ENCODE results near the gene CCDC28B. TPM values are rescaled to one million over a fixed set of nuclear protein-coding genes. Genes with fewer than 3 reads are reported as not detected.

The CCDC28B gene
- polyA plus RNA-seq, 1 of the 3 experiments (the other 2 are of a cell fraction): 26.3 TPM

DNA sequence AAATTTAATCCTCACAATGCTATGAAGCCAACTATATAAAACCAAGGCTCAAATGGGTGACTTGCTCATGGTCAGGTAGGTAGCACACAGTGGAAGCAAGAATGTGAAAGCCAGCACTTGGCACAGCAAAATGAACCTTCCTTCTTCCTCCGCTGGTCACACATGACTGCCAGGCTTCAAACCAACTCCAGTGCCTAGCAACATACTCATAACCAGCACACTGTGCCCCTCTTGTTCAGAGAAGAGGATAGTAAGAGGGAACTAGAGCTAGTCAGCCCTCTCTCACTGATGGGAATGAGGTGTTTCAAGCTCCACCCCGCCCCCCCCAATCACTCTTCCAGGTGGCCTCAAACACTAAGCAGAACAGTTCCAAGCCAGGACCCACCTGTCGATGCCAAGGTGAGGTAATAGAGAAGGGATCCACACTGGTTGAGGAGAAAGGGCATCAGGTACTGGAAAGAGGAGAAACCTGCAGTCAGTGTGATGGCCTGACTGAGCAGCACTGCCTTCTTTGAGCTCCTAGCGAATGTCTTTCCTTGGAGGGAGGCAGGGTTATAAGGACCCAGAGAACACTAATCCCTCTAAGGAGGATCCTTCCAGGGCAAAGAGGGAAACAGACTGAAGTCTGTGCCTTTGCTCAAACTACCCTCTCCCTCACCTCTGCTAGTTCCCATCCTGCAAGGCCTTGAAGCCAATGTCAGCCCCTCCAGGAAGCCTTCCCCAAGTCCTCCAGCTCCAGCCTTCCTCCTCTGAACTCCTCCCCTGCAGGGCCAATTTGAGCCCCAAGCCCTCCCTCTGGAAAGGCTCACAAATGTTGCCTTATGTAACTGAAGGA is 20.6 kb downstream of the CCDC28B start:
- H3K27ac ChIP-seq (ENCODE audit: low read depth in 2 of 2, low read length in 1 of 2): peak overlapping the region; percentile 79 to 83; a peak in 2 of 4 replicates
- DNase-seq: no peak
- ChIA-PET CTCF (interaction anchor here (0.9 to 4.3 kb wide), 3 partner anchors 12 to 27 kb away, joined by 3 to 20 read pairs (median 8); no protein-coding TSS in a partner anchor), POLR2A (interaction anchor here (1.4 kb wide), 1 partner anchor 8 kb away, joined by 3 read pairs; no protein-coding TSS in a partner anchor)
- H4K20me1 ChIP-seq (ENCODE audit: insufficient read depth): no peaks in the 10 kb centered on the region
- H3K27me3 ChIP-seq (ENCODE audit: insufficient read depth): no peaks in the 10 kb centered on the region
- H3K9ac ChIP-seq: peak overlapping the region; percentile 99
- peak overlapping the region; percentile 90 for H3K4me2 ChIP-seq
- 78% methylated on average over 4 of the region's 4 CpGs for WGBS (ENCODE audit: low lambda C conversion rate)
- no peak overlapping the region for H2AFZ ChIP-seq (ENCODE audit: low read depth)
- peaks cover 3% of the 10 kb centered on the region for H3F3A ChIP-seq (replicated peaks; ENCODE audit: insufficient read depth)
- peaks cover 24% of the 10 kb centered on the region in 2 experiments for H3K36me3 ChIP-seq (replicated peaks in 1 of 2; ENCODE audit: control insufficient read depth in 1 of 2, insufficient read depth in 2 of 2, low read length in 1 of 2)
- H3K4me3 ChIP-seq (ENCODE audit: low read depth in 2 of 2, low read length in 1 of 2): peak overlapping the region; percentile 59 to 79
- peaks cover 66% of the 10 kb centered on the region for H3K79me2 ChIP-seq (ENCODE audit: insufficient read depth)
- TF ChIP-seq GATA2 (CRISPR knock-in tag; IDR thresholded peaks at IDR 0.05) (no peak), EZH2phosphoT487 (IDR thresholded peaks at IDR 0.05; ENCODE audit: borderline replicate concordance, low read depth) (no peak), MXI1 (IDR thresholded peaks at IDR 0.05; ENCODE audit: low read depth, low read length) (no peak), CHD2 (IDR thresholded peaks at IDR 0.05; ENCODE audit: low read length, partially characterized antibody) (no peak), YY1 (IDR thresholded peaks at IDR 0.05; ENCODE audit: low read depth) (no peak), RXRA (IDR thresholded peaks at IDR 0.05; ENCODE audit: borderline replicate concordance, low read depth) (no peak), NFIC (IDR thresholded peaks at IDR 0.05; ENCODE audit: borderline replicate concordance) (no peak), RAD21 (IDR thresholded peaks at IDR 0.05; ENCODE audit: low read length) (no peak), FOXJ3 (CRISPR knock-in tag; IDR thresholded peaks at IDR 0.05) (no peak), TEAD4 (IDR thresholded peaks at IDR 0.05; ENCODE audit: borderline replicate concordance, insufficient read depth) (no peak), NRF1 (IDR thresholded peaks at IDR 0.05; ENCODE audit: low read depth, low read length) (no peak), TCF12 (IDR thresholded peaks at IDR 0.05) (no peak), POLR2AphosphoS5 (IDR thresholded peaks at IDR 0.05; ENCODE audit: low read depth, low read length) (no peak)
- TF ChIP-seq, protein P1, sequence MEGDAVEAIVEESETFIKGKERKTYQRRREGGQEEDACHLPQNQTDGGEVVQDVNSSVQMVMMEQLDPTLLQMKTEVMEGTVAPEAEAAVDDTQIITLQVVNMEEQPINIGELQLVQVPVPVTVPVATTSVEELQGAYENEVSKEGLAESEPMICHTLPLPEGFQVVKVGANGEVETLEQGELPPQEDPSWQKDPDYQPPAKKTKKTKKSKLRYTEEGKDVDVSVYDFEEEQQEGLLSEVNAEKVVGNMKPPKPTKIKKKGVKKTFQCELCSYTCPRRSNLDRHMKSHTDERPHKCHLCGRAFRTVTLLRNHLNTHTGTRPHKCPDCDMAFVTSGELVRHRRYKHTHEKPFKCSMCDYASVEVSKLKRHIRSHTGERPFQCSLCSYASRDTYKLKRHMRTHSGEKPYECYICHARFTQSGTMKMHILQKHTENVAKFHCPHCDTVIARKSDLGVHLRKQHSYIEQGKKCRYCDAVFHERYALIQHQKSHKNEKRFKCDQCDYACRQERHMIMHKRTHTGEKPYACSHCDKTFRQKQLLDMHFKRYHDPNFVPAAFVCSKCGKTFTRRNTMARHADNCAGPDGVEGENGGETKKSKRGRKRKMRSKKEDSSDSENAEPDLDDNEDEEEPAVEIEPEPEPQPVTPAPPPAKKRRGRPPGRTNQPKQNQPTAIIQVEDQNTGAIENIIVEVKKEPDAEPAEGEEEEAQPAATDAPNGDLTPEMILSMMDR (IDR thresholded peaks at IDR 0.05): no peak
- TF ChIP-seq, protein P2, sequence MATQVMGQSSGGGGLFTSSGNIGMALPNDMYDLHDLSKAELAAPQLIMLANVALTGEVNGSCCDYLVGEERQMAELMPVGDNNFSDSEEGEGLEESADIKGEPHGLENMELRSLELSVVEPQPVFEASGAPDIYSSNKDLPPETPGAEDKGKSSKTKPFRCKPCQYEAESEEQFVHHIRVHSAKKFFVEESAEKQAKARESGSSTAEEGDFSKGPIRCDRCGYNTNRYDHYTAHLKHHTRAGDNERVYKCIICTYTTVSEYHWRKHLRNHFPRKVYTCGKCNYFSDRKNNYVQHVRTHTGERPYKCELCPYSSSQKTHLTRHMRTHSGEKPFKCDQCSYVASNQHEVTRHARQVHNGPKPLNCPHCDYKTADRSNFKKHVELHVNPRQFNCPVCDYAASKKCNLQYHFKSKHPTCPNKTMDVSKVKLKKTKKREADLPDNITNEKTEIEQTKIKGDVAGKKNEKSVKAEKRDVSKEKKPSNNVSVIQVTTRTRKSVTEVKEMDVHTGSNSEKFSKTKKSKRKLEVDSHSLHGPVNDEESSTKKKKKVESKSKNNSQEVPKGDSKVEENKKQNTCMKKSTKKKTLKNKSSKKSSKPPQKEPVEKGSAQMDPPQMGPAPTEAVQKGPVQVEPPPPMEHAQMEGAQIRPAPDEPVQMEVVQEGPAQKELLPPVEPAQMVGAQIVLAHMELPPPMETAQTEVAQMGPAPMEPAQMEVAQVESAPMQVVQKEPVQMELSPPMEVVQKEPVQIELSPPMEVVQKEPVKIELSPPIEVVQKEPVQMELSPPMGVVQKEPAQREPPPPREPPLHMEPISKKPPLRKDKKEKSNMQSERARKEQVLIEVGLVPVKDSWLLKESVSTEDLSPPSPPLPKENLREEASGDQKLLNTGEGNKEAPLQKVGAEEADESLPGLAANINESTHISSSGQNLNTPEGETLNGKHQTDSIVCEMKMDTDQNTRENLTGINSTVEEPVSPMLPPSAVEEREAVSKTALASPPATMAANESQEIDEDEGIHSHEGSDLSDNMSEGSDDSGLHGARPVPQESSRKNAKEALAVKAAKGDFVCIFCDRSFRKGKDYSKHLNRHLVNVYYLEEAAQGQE (IDR thresholded peaks at IDR 0.05; ENCODE audit: low read depth, low read length): no peak
- TF ChIP-seq, protein P3, sequence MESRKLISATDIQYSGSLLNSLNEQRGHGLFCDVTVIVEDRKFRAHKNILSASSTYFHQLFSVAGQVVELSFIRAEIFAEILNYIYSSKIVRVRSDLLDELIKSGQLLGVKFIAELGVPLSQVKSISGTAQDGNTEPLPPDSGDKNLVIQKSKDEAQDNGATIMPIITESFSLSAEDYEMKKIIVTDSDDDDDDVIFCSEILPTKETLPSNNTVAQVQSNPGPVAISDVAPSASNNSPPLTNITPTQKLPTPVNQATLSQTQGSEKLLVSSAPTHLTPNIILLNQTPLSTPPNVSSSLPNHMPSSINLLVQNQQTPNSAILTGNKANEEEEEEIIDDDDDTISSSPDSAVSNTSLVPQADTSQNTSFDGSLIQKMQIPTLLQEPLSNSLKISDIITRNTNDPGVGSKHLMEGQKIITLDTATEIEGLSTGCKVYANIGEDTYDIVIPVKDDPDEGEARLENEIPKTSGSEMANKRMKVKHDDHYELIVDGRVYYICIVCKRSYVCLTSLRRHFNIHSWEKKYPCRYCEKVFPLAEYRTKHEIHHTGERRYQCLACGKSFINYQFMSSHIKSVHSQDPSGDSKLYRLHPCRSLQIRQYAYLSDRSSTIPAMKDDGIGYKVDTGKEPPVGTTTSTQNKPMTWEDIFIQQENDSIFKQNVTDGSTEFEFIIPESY (IDR thresholded peaks at IDR 0.05; ENCODE audit: borderline replicate concordance, low read depth): no peak
- TF ChIP-seq, protein P4, sequence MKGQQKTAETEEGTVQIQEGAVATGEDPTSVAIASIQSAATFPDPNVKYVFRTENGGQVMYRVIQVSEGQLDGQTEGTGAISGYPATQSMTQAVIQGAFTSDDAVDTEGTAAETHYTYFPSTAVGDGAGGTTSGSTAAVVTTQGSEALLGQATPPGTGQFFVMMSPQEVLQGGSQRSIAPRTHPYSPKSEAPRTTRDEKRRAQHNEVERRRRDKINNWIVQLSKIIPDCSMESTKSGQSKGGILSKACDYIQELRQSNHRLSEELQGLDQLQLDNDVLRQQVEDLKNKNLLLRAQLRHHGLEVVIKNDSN (IDR thresholded peaks at IDR 0.05; ENCODE audit: borderline replicate concordance, low read depth): no peak
- no peaks in the 10 kb centered on the region for H3K9me2 ChIP-seq
- H3K4me1 ChIP-seq (ENCODE audit: control insufficient read depth in 1 of 2, insufficient read depth in 2 of 2, low read depth in 1 of 2, low read length in 1 of 2): peaks cover 8 to 17% of the 10 kb centered on the region in 2 experiments; a peak in 3 of 4 replicates
- H3K9me3 ChIP-seq: no peaks in the 10 kb centered on the region

Data from SK-N-SH (cell line).